GM19035 (cell line): ENCODE results near the gene DNAAF5.
A peak's percentile ranks its signal among the peaks of the same experiment; 100 is the strongest.

ENCODE experiments used
- ATAC-seq: cut with Tn5 transposase; IDR thresholded peaks from one replicate; pipeline ENCODE4 v1.9.1; 2021; ENCODE audit not compliant: unreplicated experiment

The DNAAF5 gene

DNA sequence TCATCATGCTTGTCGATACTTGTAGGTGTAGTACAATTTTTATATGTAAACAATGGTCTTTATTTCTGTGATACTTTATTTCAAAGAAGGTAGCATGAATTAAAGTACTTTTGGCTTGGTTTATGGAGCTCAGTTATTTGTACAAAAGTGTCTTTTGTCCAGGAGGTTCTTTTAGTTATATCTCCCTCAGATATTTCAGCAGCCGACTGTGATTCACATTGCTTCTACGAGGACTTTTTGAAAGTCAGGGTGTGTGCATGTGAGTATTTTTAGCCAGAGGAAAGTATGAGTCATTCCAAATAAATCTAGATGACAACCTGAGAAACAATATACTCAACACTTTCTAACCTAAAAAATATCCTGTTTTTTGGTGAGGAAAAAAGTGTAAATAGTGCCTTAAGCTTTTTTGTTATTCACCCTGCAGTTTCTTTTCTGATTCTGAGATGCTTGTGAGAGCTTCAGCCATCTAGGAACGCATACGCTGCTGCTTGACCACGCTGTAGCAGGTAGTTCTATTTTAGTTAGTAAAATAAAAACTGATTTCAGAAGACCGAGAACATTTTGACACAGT lies 105.2 kb downstream of the DNAAF5 start:
- ATAC-seq = peak; percentile 71

GRCh38 chr7:832167-832967 lies 105.9 kb downstream of the DNAAF5 start, which contains the start of gene SUN1:
TSS of gene SUN1 (plus strand) at chr7:832476. CDS start at chr7:832525, 49 bp downstream.
- peak; percentile 42 for ATAC-seq

- ATAC-seq = no peak
Measured at GRCh38 chr7:832968-833424, 106.5 kb downstream of the DNAAF5 start.

- ATAC-seq = no peak
Measured at GRCh38 chr7:833601-834258, 107.2 kb downstream of the DNAAF5 start.

GRCh38 chr7:834277-834676 lies 107.8 kb downstream of the DNAAF5 start:
- no peak for ATAC-seq

- ATAC-seq = no peak
Measured at GRCh38 chr7:835021-835420, 108.5 kb downstream of the DNAAF5 start.

DNA sequence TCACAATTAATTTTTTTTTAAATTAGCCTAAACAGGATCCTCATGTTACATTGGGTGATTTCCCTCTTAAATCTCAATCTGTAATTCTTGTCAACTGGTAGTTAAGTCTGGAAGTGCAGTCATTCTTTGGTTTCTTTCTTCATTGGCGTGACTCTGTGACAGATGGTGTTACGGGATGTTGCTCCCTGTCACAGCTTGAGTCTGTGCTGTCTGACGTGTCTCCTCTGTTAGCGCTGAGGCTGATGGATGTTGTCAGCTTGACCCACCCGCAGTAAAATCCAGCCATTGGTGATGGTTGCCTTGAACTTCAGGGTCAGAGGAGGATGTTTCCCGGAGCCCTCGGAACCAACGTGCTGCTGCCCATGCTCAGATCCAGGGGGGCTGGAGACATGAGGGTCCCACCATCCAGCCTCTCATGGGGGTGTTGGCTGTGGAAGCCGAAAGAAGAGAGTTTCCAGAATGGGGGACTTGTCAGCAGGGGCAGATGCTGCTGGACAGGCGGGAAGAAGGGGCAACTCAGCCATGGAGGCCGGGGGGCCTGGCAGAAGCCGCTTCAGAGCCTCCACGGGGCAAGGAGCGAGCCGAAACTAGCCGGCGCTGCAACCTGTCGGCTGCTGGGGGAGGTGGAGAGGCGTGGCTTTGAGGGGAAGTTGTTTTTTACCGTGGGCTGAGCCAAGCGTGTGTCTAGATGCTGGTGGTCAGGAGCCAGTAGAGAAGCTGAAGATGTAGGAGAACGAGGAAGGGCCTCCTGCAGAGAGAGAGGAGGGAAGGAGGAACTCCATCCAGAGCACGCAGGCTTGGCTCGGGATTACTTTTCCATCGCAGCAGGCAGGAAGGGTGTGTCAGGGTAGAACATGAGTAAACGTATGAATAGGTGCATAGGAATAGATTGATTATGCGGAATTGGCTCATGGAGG lies 109.2 kb downstream of the DNAAF5 start:
- ATAC-seq = no peak
